ENCODE measurements around the gene ZBTB45. TPM values are rescaled to one million over a fixed set of nuclear protein-coding genes. Genes with fewer than 3 reads are reported as not detected.

Gene ZBTB45
- total and polyA plus RNA-seq, 2 donors (not counting 3 experiments of a cell fraction or from before 2014, with no cell fraction given) = 17.8 to 21.8 TPM

GRCh38 chr19:58559275-58560006 is 39.8 kb upstream of the ZBTB45 start:
- intact Hi-C loops (cut with micrococcal nuclease) = loop anchor here (1.0 kb wide), 4 partner anchors 14 to 172 kb away; partner anchors contain the start of genes MZF1, RPS5, TRIM28 and ZBTB45
- peaks cover 11 to 22% of the 10 kb centered on the region in 2 experiments for H3K27me3 ChIP-seq (ENCODE audit: control insufficient read depth in 2 of 2, insufficient read depth in 2 of 2, low read length in 2 of 2)
- TSS peak; percentile 48 for BruUV-seq (replicated peaks)
- POLR2A ChIA-PET = interaction anchor here (1.4 kb wide), 1 partner anchor 15 kb away, joined by 3 read pairs; no protein-coding TSS in a partner anchor
- peak overlapping the region; percentile 93 for H3K9ac ChIP-seq (replicated peaks; ENCODE audit: extremely low read depth, insufficient read depth, low read length)
- no peaks in the 10 kb centered on the region for H4K20me1 ChIP-seq (replicated peaks; ENCODE audit: control insufficient read depth, extremely low read depth, insufficient read depth, low read length)
- CTCF ChIA-PET = interaction anchor here (0.6 to 1.0 kb wide), 4 partner anchors 21 to 45 kb away, joined by 3 to 9 read pairs (median 4); partner anchors contain the start of gene ZBTB45
- TF ChIP-seq GATA2 (IDR thresholded peaks at IDR 0.05; ENCODE audit: insufficient read depth, insufficient read length, low read depth, low read length) = no peak
- peak; percentile 57 for TF ChIP-seq MAX (IDR thresholded peaks at IDR 0.05; ENCODE audit: insufficient read depth, insufficient read length)
- TF ChIP-seq POLR2AphosphoS5 (IDR thresholded peaks at IDR 0.05; ENCODE audit: insufficient read depth, low read depth, low read length) = peak; percentile 85
- peak; percentile 89 for TF ChIP-seq POLR2A (IDR thresholded peaks at IDR 0.05; ENCODE audit: low read depth, low read length)
- no peak for TF ChIP-seq MYC (IDR thresholded peaks at IDR 0.05; ENCODE audit: low read depth, low read length)
- no peak for TF ChIP-seq JUN (IDR thresholded peaks at IDR 0.05; ENCODE audit: borderline replicate concordance, insufficient read depth, insufficient read length, low read depth)
- peak overlapping the region; percentile 70 for H3K4me2 ChIP-seq (ENCODE audit: insufficient read depth, low read length)
- H3K4me1 ChIP-seq (ENCODE audit: control insufficient read depth, extremely low read depth, insufficient read depth, low read length) = peaks cover 40% of the 10 kb centered on the region
- H3K4me3 ChIP-seq (replicated peaks in 1 of 3; ENCODE audit: insufficient read depth in 1 of 3, low read depth in 1 of 3, low read length in 3 of 3) = peak overlapping the region; percentile 20 to 63 (median 57)
- H3K36me3 ChIP-seq (ENCODE audit: control insufficient read depth in 2 of 2, extremely low read depth in 1 of 2, insufficient read depth in 2 of 2, low read length in 2 of 2) = peaks cover 5 to 10% of the 10 kb centered on the region in 2 experiments
- no peaks in the 10 kb centered on the region for H3K9me1 ChIP-seq (replicated peaks; ENCODE audit: control insufficient read depth, extremely low read depth, insufficient read depth, low read length)
- dilution Hi-C loops (cut with MboI; ENCODE audit: extremely low pct_ligation_motif_present, low sequenced_read_pairs) = no loop called here
- no peaks in the 10 kb centered on the region for H3K9me3 ChIP-seq (replicated peaks; ENCODE audit: control insufficient read depth, insufficient read depth, low read length)
- peak overlapping the region; percentile 83 for H3K27ac ChIP-seq (ENCODE audit: insufficient read depth, low read depth, low read length)
- FAIRE-seq (no peak), DNase-seq (ENCODE audit: low read depth, low spot score) (peak; percentile 85)
- peak overlapping the region; percentile 21 for H2AFZ ChIP-seq (ENCODE audit: low read depth, low read length)
- H3K79me2 ChIP-seq (ENCODE audit: control insufficient read depth, insufficient read depth, low read length) = peaks cover 23% of the 10 kb centered on the region
